HepG2 (cell line): ENCODE results near the gene LOXL3. TPM values are rescaled to one million over a fixed set of nuclear protein-coding genes. Genes with fewer than 3 reads are reported as not detected.

Experiments used
- DNMT3B ChIP-seq: conservative IDR thresholded peaks from 2 replicates; pipeline ENCODE4 v1.6.1; 2016; ENCODE audit warnings: missing biosample characterization, control low read depth
- EED ChIP-seq: sonication (generic); formaldehyde crosslinking; IDR thresholded peaks from 2 replicates; pipeline ENCODE4 v1.5.0; 2020; ENCODE audit warnings: mild to moderate bottlenecking, missing genetic modification reagents
- GATAD2A ChIP-seq: IDR thresholded peaks from 2 replicates; pipeline ENCODE4 v1.6.1; 2016
- GMEB2 ChIP-seq: IDR thresholded peaks from 2 replicates; pipeline ENCODE4 v1.6.1; 2016; ENCODE audit warnings: missing biosample characterization, missing genetic modification reagents, low read depth
- GTF3A ChIP-seq: sonication (generic); formaldehyde crosslinking; conservative IDR thresholded peaks from 2 replicates; pipeline ENCODE4 v1.4.0; 2020; ENCODE audit warnings: mild to moderate bottlenecking, missing genetic modification reagents
- TAF15 ChIP-seq: fragments of 200-400 bp; formaldehyde crosslinking; IDR thresholded peaks from one replicate; pipeline ENCODE4 v1.6.1; 2018; ENCODE audit warnings: mild to moderate bottlenecking, low read depth, low read length; ENCODE audit not compliant: poor library complexity, severe bottlenecking
- ZFP36L1 ChIP-seq: sonication (generic); formaldehyde crosslinking; IDR thresholded peaks from 2 replicates; pipeline ENCODE4 v1.8.0; 2022; ENCODE audit warnings: mild to moderate bottlenecking, missing genetic modification reagents, moderate library complexity
- ZNF615 ChIP-seq: sonication (generic); formaldehyde crosslinking; IDR thresholded peaks from 2 replicates; pipeline ENCODE4 v1.5.0; 2020; ENCODE audit warnings: mild to moderate bottlenecking, missing genetic modification reagents, borderline replicate concordance
- ZNF724P ChIP-seq: sonication (generic); formaldehyde crosslinking; IDR thresholded peaks from 2 replicates; pipeline ENCODE4 v1.8.0; 2022; ENCODE audit warnings: missing genetic modification reagents, borderline replicate concordance
- ZNF800 ChIP-seq: sonication (generic); formaldehyde crosslinking; IDR thresholded peaks from 2 replicates; pipeline ENCODE4 v1.4.0; 2020; ENCODE audit warnings: missing genetic modification reagents
- polyA plus RNA-seq, 8 experiments: library from polyadenylated mRNA; depleted of rRNA in 3 of 8; stranded (reverse) in 7 of 8; unstranded in 1 of 8; fragments of >200 nt; fragmentation: Illumina TruSeq in 4 of 8; extraction: Trizol in 4 of 8; gene quantifications; 2 replicates each; pipeline versions ENCODE4 v1.2.1 to v1.2.3, GENCODE V29; 2011 to 2016; ENCODE audit warnings: low read depth in 4 of 8, missing spikeins in 1 of 8, mixed read lengths in 1 of 8; ENCODE audit not compliant: insufficient read depth in 1 of 8
- total RNA-seq, 5 experiments: library from RNA; depleted of rRNA; stranded (reverse); fragments of >200 nt; fragmentation: Illumina TruSeq; extraction: Trizol; gene quantifications; 2 replicates each; pipeline ENCODE4 v1.2.3, GENCODE V29; 2016; ENCODE audit warnings: low read depth in 1 of 5
- TF ChIP-seq, protein P1 (sequence below): sonication (generic); formaldehyde crosslinking; IDR thresholded peaks from 2 replicates; pipeline ENCODE4 v1.4.0; 2020; ENCODE audit warnings: missing genetic modification reagents
- TF ChIP-seq, protein P2 (sequence below): sonication (generic); formaldehyde crosslinking; IDR thresholded peaks from 2 replicates; pipeline ENCODE4 v1.8.0; 2022; ENCODE audit warnings: mild to moderate bottlenecking, missing genetic modification reagents

Gene LOXL3
- total and polyA plus RNA-seq, 2 of the 13 experiments (the other 11 are each of a cell fraction or from before 2014, with no cell fraction given) = 0.55 to 6.5 TPM

DNA sequence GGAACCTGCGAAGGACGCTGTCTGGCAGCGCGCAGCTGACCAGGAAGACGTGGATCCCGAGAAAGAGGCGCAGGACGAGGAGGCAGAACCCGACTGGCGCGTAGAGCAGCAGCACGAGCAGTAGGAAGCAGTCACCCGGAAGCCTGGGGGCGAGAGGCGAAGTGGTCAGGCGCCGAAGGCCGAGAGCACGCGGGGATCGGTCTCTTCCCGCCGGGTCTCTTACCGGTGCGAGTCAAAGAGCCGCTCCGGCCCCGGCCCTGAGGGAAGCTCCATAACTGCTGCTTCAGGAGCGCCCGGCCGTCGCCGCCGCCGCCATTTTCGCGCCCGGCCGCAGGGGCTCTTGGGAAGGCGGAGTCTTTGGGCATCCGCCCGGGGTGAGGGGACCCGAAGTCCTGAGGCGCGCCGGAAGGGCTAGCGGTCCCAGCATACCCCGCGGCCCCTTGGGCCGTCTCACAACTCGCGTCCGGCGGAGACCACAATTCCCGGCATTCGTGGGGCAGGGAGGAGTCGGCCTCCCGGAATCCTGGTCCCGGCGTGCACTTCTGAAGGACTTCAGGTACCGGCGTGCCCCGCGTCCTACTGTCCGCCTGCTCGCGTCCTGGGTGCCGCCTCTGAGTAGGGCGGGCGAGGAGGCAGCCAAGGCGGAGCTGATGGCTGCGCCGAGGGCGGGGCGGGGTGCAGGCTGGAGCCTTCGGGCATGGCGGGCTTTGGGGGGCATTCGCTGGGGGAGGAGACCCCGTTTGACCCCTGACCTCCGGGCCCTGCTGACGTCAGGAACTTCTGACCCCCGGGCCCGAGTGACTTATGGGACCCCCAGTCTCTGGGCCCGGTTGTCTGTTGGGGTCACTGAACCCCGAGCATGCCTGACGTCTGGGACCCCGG, 24.1 kb downstream of the LOXL3 start, which contains the start of the genes AUP1 and HTRA2 (continued):
- TF ChIP-seq, protein P1, sequence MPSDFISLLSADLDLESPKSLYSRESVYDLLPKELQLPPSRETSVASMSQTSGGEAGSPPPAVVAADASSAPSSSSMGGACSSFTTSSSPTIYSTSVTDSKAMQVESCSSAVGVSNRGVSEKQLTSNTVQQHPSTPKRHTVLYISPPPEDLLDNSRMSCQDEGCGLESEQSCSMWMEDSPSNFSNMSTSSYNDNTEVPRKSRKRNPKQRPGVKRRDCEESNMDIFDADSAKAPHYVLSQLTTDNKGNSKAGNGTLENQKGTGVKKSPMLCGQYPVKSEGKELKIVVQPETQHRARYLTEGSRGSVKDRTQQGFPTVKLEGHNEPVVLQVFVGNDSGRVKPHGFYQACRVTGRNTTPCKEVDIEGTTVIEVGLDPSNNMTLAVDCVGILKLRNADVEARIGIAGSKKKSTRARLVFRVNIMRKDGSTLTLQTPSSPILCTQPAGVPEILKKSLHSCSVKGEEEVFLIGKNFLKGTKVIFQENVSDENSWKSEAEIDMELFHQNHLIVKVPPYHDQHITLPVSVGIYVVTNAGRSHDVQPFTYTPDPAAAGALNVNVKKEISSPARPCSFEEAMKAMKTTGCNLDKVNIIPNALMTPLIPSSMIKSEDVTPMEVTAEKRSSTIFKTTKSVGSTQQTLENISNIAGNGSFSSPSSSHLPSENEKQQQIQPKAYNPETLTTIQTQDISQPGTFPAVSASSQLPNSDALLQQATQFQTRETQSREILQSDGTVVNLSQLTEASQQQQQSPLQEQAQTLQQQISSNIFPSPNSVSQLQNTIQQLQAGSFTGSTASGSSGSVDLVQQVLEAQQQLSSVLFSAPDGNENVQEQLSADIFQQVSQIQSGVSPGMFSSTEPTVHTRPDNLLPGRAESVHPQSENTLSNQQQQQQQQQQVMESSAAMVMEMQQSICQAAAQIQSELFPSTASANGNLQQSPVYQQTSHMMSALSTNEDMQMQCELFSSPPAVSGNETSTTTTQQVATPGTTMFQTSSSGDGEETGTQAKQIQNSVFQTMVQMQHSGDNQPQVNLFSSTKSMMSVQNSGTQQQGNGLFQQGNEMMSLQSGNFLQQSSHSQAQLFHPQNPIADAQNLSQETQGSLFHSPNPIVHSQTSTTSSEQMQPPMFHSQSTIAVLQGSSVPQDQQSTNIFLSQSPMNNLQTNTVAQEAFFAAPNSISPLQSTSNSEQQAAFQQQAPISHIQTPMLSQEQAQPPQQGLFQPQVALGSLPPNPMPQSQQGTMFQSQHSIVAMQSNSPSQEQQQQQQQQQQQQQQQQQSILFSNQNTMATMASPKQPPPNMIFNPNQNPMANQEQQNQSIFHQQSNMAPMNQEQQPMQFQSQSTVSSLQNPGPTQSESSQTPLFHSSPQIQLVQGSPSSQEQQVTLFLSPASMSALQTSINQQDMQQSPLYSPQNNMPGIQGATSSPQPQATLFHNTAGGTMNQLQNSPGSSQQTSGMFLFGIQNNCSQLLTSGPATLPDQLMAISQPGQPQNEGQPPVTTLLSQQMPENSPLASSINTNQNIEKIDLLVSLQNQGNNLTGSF (CRISPR knock-in tag) = no peak
- 0 out of 2 replicates have a peak, but pooled peaks have one; percentile 17 for TF ChIP-seq ZNF724P (CRISPR knock-in tag)
- TF ChIP-seq DNMT3B (CRISPR knock-in tag) = no peak
- TF ChIP-seq GTF3A (CRISPR knock-in tag) = no peak
- no peak for TF ChIP-seq TAF15
- TF ChIP-seq ZFP36L1 (CRISPR knock-in tag) = peak; percentile 53; the same call in 1 of the 2 replicates
- no peak; the same call in none of the 2 replicates for TF ChIP-seq EED (CRISPR knock-in tag)
- TF ChIP-seq GATAD2A (CRISPR knock-in tag) = peak; percentile 62
- TF ChIP-seq, protein P2, sequence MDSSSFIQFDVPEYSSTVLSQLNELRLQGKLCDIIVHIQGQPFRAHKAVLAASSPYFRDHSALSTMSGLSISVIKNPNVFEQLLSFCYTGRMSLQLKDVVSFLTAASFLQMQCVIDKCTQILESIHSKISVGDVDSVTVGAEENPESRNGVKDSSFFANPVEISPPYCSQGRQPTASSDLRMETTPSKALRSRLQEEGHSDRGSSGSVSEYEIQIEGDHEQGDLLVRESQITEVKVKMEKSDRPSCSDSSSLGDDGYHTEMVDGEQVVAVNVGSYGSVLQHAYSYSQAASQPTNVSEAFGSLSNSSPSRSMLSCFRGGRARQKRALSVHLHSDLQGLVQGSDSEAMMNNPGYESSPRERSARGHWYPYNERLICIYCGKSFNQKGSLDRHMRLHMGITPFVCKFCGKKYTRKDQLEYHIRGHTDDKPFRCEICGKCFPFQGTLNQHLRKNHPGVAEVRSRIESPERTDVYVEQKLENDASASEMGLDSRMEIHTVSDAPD (CRISPR knock-in tag) = no peak; the same call in 1 of the 2 replicates
- TF ChIP-seq ZNF800 = peak; percentile 81
- TF ChIP-seq ZNF615 (CRISPR knock-in tag) = peak; percentile 92; the same call in 1 of the 2 replicates
- peak; percentile 76; the same call in 1 of the 2 replicates for TF ChIP-seq GMEB2 (CRISPR knock-in tag)
